GM18909 (cell line): ENCODE measurements around the gene DLL1.
"Not testable (repeated sequence)": the region's sequence is repeated elsewhere in the genome, so short reads cannot be mapped to it uniquely, and the experiment has no call there.

ENCODE experiments used
- ATAC-seq: cut with Tn5 transposase; IDR thresholded peaks from one replicate; pipeline ENCODE4 v1.9.1; 2021; ENCODE audit warnings: mild to moderate bottlenecking; ENCODE audit not compliant: unreplicated experiment, poor library complexity

The DLL1 gene

GRCh38 chr6:170290296-170291128, at the start of gene DLL1:
Gene DLL1 (minus strand): TSS chr6:170291078. CDS start chr6:170290139, 939 bp downstream.
- ATAC-seq, result no peak

GRCh38 chr6:170335199-170335598, 44.3 kb upstream of the DLL1 start:
- not testable (repeated sequence) for ATAC-seq

- ATAC-seq, result no peak
Measured at GRCh38 chr6:170329321-170329720, 38.4 kb upstream of the DLL1 start.

GRCh38 chr6:170317718-170318117, 26.8 kb upstream of the DLL1 start:
- ATAC-seq, result no peak

- no peak for ATAC-seq
Measured at GRCh38 chr6:170317076-170317475, 26.2 kb upstream of the DLL1 start.

- no peak for ATAC-seq
Measured at GRCh38 chr6:170316071-170316470, 25.2 kb upstream of the DLL1 start.

- no peak for ATAC-seq
Measured at GRCh38 chr6:170314983-170315382, 24.1 kb upstream of the DLL1 start.

- ATAC-seq, result no peak
Measured at GRCh38 chr6:170313716-170314295, 22.9 kb upstream of the DLL1 start.

- ATAC-seq, result no peak
Measured at GRCh38 chr6:170312876-170313275, 22.0 kb upstream of the DLL1 start.

GRCh38 chr6:170311696-170312095, 20.8 kb upstream of the DLL1 start:
- no peak for ATAC-seq

GRCh38 chr6:170308761-170309160, 17.9 kb upstream of the DLL1 start:
- no peak for ATAC-seq

- no peak for ATAC-seq
Measured at GRCh38 chr6:170307080-170307545, 16.2 kb upstream of the DLL1 start.

- peak; percentile 98 for ATAC-seq
Measured at GRCh38 chr6:170306324-170307079, 15.6 kb upstream of the DLL1 start, which contains the start of gene FAM120B. Gene FAM120B (plus strand): TSS chr6:170306758. CDS start chr6:170317391, 10,633 bp downstream.

- peak; percentile 19 for ATAC-seq
Measured at GRCh38 chr6:170305805-170306323, 15.0 kb upstream of the DLL1 start.

- ATAC-seq, result no peak
Measured at GRCh38 chr6:170301184-170301583, 10.3 kb upstream of the DLL1 start.

- no peak for ATAC-seq
Measured at GRCh38 chr6:170298688-170299087, 7.8 kb upstream of the DLL1 start.

GRCh38 chr6:170297576-170298330, 6.9 kb upstream of the DLL1 start:
- ATAC-seq, result no peak

GRCh38 chr6:170296746-170297575, 6.1 kb upstream of the DLL1 start:
- ATAC-seq, result no peak

- no peak for ATAC-seq
Measured at GRCh38 chr6:170296423-170296745, 5.5 kb upstream of the DLL1 start.
